Kidney (tissue), 14 donors: ENCODE measurements around the gene ZDHHC8. TPM values are rescaled to one million over a fixed set of nuclear protein-coding genes. Genes with fewer than 3 reads are reported as not detected.

Experiments
- DNase-seq, 5 donors: peaks; one replicate each; pipeline ENCODE4 v3.0.0-alpha.2; 2013 to 2020
- FAIRE-seq: peaks from 2 replicates; lab custom pipeline; 2012; peaks lifted over from hg19 to GRCh38; lab: Jason Lieb, UNC
- H3K27ac ChIP-seq, 2 donors: one replicate each; pipeline ENCODE4 v1.7.0; 2013; ENCODE audit warnings: low read depth in 2 of 2, low read length in 2 of 2, inconsistent platforms in 1 of 2
- H3K27me3 ChIP-seq: one replicate; pipeline ENCODE4 v1.7.1; 2013; ENCODE audit warnings: low read length, inconsistent platforms; ENCODE audit not compliant: control insufficient read depth, insufficient read depth
- H3K36me3 ChIP-seq, 3 donors: one replicate each; pipeline versions ENCODE4 v1.7.0 to v1.7.1; 2013; ENCODE audit warnings: low read length in 3 of 3, control low read depth in 1 of 3, inconsistent platforms in 1 of 3; ENCODE audit not compliant: insufficient read depth in 3 of 3, control insufficient read depth in 2 of 3
- H3K4me1 ChIP-seq, 3 donors: one replicate each; pipeline versions ENCODE4 v1.7.0 to v1.7.1; 2013; ENCODE audit warnings: low read length in 3 of 3, inconsistent platforms in 1 of 3, low read depth in 1 of 3; ENCODE audit not compliant: control insufficient read depth in 2 of 3, insufficient read depth in 2 of 3
- H3K4me3 ChIP-seq, 3 donors: one replicate each; pipeline versions ENCODE4 v1.7.0 to v1.8.1; 2013; ENCODE audit warnings: low read length in 3 of 3, control low read depth in 1 of 3, inconsistent platforms in 1 of 3
- H3K9ac ChIP-seq, 3 donors: one replicate each; pipeline versions ENCODE4 v1.7.0 to v1.7.1; 2013; ENCODE audit warnings: low read length in 3 of 3, control low read depth in 1 of 3, inconsistent platforms in 1 of 3
- H3K9me3 ChIP-seq, 3 donors: one replicate each; pipeline versions ENCODE4 v1.7.0 to v1.7.1; 2013; ENCODE audit warnings: low read length in 3 of 3, control low read depth in 1 of 3, inconsistent platforms in 1 of 3; ENCODE audit not compliant: control insufficient read depth in 2 of 3, insufficient read depth in 1 of 3
- intact Hi-C: fragments of 100-400 bp; cut with DNase I; formaldehyde crosslinking; loops from one replicate; pipeline ENCODE4 v1.11.1; 2022
- polyA plus RNA-seq: library from polyadenylated mRNA; stranded (reverse); fragments of 350-450 nt; fragmentation: Illumina TruSeq; extraction: RNeasy Lipid Tissue Mini Kit (QIAGEN cat#74804); gene quantifications from one replicate; pipeline ENCODE4 v1.2.3, GENCODE V29; 2014; ENCODE audit warnings: low read depth, low replicate concordance; ENCODE audit not compliant: insufficient read depth
- total RNA-seq: library from RNA; stranded (reverse); fragmentation: NEBNext Ultra II Directional; extraction: Animal tissue kit (Norgen Biotek cat#: 25700); gene quantifications from one replicate; pipeline ENCODE4 v1.2.1, GENCODE V29; 2021
- TF ChIP-seq, protein P1 (sequence below): IDR thresholded peaks from 3 replicates; pipeline ENCODE4 v1.5.1; 2012; ENCODE audit warnings: mild to moderate bottlenecking, moderate library complexity, borderline replicate concordance; ENCODE audit not compliant: insufficient read depth; ENCODE audit errors: extremely low read depth
- donor health status: control.
- donor health status: control.
- donor health status: control.
- donor health status: control.
- donor health status: control.
- donor health status: DM: yes; HTN: yes; CAD: no.
- donor health status: Normal renal cell carcinoma (clear cell type).

ZDHHC8 gene
- total and polyA plus RNA-seq, 2 donors from 2014 or later: 18.8 to 57.1 TPM

DNA sequence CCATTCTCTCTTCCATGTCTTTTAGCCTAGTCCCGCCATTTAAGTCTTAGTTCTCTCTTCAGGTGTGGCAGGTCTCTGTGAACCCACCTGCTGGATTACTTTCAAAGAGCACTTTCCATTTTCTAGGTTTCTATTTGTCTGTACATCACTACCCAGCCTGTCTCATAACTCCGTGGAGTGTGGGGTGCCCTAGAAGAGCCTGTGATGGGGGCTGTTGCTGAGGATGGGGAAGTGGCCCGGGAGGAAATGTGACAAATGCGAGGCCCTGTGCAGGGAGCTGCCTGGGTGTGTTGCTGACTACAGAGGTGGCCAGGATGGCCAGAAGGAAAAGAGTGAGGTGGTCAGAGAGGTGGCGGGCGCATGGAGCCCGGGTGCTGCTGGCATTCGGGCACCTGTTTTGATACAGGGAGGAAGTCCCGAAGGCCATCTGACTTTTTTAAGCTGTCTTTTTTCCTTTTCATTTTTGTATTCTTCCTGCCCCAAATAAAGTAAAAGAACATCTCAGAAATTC, 40.8 kb upstream of the ZDHHC8 start:
- intact Hi-C loops: no loop called here
- FAIRE-seq (no peak), DNase-seq (peak in 1 of 5 donors; percentile 25)
- Histone ChIP-seq H3K27ac (no peak overlapping the region), H3K4me1 (peaks cover 0 to 5% (median 0%) of the 10 kb centered on the region in 3 donors), H3K9ac (no peak overlapping the region), H3K36me3 (peaks cover 27 to 73% (median 71%) of the 10 kb centered on the region in 3 donors), H3K9me3 (no peaks in the 10 kb centered on the region), H3K4me3 (no peak overlapping the region), H3K27me3 (no peaks in the 10 kb centered on the region)
- TF ChIP-seq, protein P1, sequence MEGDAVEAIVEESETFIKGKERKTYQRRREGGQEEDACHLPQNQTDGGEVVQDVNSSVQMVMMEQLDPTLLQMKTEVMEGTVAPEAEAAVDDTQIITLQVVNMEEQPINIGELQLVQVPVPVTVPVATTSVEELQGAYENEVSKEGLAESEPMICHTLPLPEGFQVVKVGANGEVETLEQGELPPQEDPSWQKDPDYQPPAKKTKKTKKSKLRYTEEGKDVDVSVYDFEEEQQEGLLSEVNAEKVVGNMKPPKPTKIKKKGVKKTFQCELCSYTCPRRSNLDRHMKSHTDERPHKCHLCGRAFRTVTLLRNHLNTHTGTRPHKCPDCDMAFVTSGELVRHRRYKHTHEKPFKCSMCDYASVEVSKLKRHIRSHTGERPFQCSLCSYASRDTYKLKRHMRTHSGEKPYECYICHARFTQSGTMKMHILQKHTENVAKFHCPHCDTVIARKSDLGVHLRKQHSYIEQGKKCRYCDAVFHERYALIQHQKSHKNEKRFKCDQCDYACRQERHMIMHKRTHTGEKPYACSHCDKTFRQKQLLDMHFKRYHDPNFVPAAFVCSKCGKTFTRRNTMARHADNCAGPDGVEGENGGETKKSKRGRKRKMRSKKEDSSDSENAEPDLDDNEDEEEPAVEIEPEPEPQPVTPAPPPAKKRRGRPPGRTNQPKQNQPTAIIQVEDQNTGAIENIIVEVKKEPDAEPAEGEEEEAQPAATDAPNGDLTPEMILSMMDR: no peak

- Histone ChIP-seq H3K36me3 (peaks cover 30 to 70% (median 66%) of the 10 kb centered on the region in 3 donors), H3K4me1 (peaks cover 0 to 5% (median 0%) of the 10 kb centered on the region in 3 donors), H3K4me3 (no peak overlapping the region), H3K9me3 (no peaks in the 10 kb centered on the region), H3K27me3 (no peaks in the 10 kb centered on the region), H3K27ac (no peak overlapping the region), H3K9ac (no peak overlapping the region)
- intact Hi-C loops: no loop called here
- DNase-seq: peak in 1 of 5 donors; percentile 27
- TF ChIP-seq, protein P1: no peak
- FAIRE-seq: no peak
These were observed 39.7 kb upstream of the ZDHHC8 start for GRCh38 chr22:20091690-20092476.

- intact Hi-C loops: no loop called here
- Histone ChIP-seq H3K36me3 (peaks cover 30 to 70% (median 60%) of the 10 kb centered on the region in 3 donors), H3K27me3 (no peaks in the 10 kb centered on the region), H3K4me3 (no peak overlapping the region), H3K27ac (no peak overlapping the region), H3K4me1 (peaks cover 0 to 5% (median 0%) of the 10 kb centered on the region in 3 donors), H3K9me3 (peaks cover 0 to 2% (median 0%) of the 10 kb centered on the region in 3 donors), H3K9ac (no peak overlapping the region)
- TF ChIP-seq, protein P1: no peak
- no peak for FAIRE-seq
- DNase-seq: peak in 1 of 5 donors; percentile 58
These were observed 39.1 kb upstream of the ZDHHC8 start for GRCh38 chr22:20092477-20092854.
